Rectal smooth muscle tissue (tissue), 1 donor: ENCODE data around the gene ELN.
A peak's percentile ranks its signal among the peaks of the same experiment; 100 is the strongest.

ENCODE experiments used
- H3K27ac ChIP-seq: one replicate; pipeline ENCODE4 v1.7.0; 2013; ENCODE audit warnings: low read depth, low read length, inconsistent platforms
- H3K27me3 ChIP-seq: one replicate; pipeline ENCODE4 v1.7.0; 2013; ENCODE audit warnings: low read length; ENCODE audit not compliant: control insufficient read depth, insufficient read depth
- H3K36me3 ChIP-seq: one replicate; pipeline ENCODE4 v1.7.0; 2013; ENCODE audit warnings: low read length; ENCODE audit not compliant: control insufficient read depth, insufficient read depth
- H3K4me1 ChIP-seq: one replicate; pipeline ENCODE4 v1.7.0; 2013; ENCODE audit warnings: low read length; ENCODE audit not compliant: control insufficient read depth, insufficient read depth
- H3K4me3 ChIP-seq: one replicate; pipeline ENCODE4 v1.7.0; 2013; ENCODE audit warnings: low read length
- H3K9ac ChIP-seq: one replicate; pipeline ENCODE4 v1.7.0; 2013; ENCODE audit warnings: low read length

ELN gene

GRCh38 chr7:73991522-73992100, 36.4 kb upstream of the ELN start:
- Histone ChIP-seq H3K27ac (peak overlapping the region; percentile 38), H3K27me3 (no peaks in the 10 kb centered on the region), H3K9ac (no peak overlapping the region), H3K36me3 (no peaks in the 10 kb centered on the region), H3K4me1 (no peaks in the 10 kb centered on the region), H3K4me3 (no peak overlapping the region)

- H3K4me3 ChIP-seq, result no peak overlapping the region
- H3K36me3 ChIP-seq, result no peaks in the 10 kb centered on the region
- H3K27ac ChIP-seq, result peak overlapping the region; percentile 38
- no peaks in the 10 kb centered on the region for H3K27me3 ChIP-seq
- no peaks in the 10 kb centered on the region for H3K4me1 ChIP-seq
- no peak overlapping the region for H3K9ac ChIP-seq
Measured at GRCh38 chr7:73992101-73992562, 35.8 kb upstream of the ELN start.

GRCh38 chr7:73994023-73994422, 34.0 kb upstream of the ELN start:
- Histone ChIP-seq H3K4me1 (no peaks in the 10 kb centered on the region), H3K36me3 (no peaks in the 10 kb centered on the region), H3K27me3 (no peaks in the 10 kb centered on the region), H3K4me3 (no peak overlapping the region), H3K9ac (no peak overlapping the region), H3K27ac (no peak overlapping the region)

DNA sequence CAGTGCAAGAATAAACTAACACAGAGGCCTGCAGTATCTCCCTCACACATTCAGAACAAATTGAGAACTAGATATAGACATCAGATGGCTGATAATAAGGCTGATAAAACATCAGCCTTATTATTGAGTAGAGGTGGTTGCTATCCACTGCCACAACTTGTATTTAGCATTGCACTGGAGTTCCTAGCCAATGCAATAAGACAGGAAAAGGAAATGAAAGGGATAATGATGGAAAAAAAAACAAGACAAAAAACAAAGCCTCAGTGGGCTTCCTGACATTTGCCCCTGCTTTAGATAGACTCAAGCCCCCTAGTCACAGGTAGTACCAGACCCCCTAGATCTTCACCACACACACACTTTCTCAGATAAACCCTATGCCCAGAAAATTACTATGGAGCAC, 33.2 kb upstream of the ELN start:
- Histone ChIP-seq H3K27ac (no peak overlapping the region), H3K9ac (no peak overlapping the region), H3K4me1 (peaks cover under 1% of the 10 kb centered on the region), H3K27me3 (no peaks in the 10 kb centered on the region), H3K4me3 (no peak overlapping the region), H3K36me3 (no peaks in the 10 kb centered on the region)

DNA sequence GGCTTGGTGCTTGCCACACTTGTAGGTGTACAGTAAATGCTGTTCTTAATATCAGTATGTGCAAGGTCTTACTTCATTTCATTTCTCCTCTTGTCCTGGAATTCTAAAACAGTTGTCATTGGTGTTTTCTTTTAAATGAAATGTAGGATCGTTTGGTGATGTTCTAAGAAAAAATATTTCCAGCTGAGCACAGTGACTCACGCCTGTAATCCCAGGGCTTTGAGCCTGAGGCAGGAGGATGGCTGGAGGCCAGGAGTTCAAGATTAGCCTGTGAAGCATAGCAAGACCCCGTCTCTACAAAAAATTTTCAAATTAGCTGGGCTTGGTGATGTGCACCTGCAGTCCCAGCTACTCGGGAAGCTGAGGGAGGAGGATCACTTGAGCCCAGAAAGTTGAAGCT, 32.6 kb upstream of the ELN start:
- H3K4me3 ChIP-seq, result no peak overlapping the region
- no peak overlapping the region for H3K27ac ChIP-seq
- no peaks in the 10 kb centered on the region for H3K36me3 ChIP-seq

GRCh38 chr7:73995821-73996511, 32.0 kb upstream of the ELN start:
- Histone ChIP-seq H3K9ac (no peak overlapping the region), H3K4me3 (no peak overlapping the region), H3K4me1 (peaks cover 3% of the 10 kb centered on the region), H3K27me3 (no peaks in the 10 kb centered on the region), H3K36me3 (no peaks in the 10 kb centered on the region), H3K27ac (no peak overlapping the region)

More for the DNA sequence above, 32.6 kb upstream of the ELN start:
- H3K9ac ChIP-seq, result no peak overlapping the region
- H3K27me3 ChIP-seq, result no peaks in the 10 kb centered on the region
- H3K4me1 ChIP-seq, result peaks cover 3% of the 10 kb centered on the region

GRCh38 chr7:73997056-73997455, 30.9 kb upstream of the ELN start:
- H3K36me3 ChIP-seq, result no peaks in the 10 kb centered on the region
- no peaks in the 10 kb centered on the region for H3K27me3 ChIP-seq
- no peak overlapping the region for H3K9ac ChIP-seq
- H3K4me3 ChIP-seq, result no peak overlapping the region
- peaks cover 3% of the 10 kb centered on the region for H3K4me1 ChIP-seq
- no peak overlapping the region for H3K27ac ChIP-seq

- no peaks in the 10 kb centered on the region for H3K27me3 ChIP-seq
- H3K36me3 ChIP-seq, result no peaks in the 10 kb centered on the region
- H3K27ac ChIP-seq, result peak overlapping the region; percentile 59
- no peak overlapping the region for H3K9ac ChIP-seq
- no peak overlapping the region for H3K4me3 ChIP-seq
- peaks cover 3% of the 10 kb centered on the region for H3K4me1 ChIP-seq
Measured at GRCh38 chr7:73999664-74000435, 28.1 kb upstream of the ELN start.

DNA sequence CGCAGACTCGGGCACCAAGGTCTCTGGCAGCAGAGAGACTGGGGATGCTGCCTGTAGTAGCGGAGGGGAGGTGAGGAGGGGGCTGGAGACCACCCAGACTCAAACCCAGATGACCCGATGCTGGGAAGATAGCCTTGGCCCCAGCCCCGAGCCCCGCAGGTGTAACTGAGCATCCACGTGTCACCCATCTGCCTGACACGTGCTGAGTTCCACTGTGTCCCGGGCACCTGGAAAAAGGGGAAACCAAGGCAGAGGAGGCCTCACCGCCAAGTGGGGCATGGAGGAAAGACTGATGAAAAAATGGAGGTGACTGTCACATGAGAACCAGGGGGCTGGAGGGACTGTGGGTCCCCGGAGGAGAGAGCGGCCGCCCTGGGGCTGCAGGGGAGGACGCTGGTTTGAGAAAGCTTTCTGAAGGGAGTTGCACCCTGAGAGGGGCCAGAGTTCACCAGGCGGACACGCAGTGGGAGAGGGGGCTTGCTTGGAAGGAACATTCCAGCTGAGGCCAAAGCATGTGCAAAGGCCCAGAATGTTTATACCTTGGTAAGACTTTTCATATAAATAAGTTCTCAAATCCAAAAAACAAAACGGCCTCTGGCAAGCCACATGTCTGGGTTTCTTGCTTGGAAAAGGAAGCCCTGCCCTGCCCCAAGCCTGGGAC, 27.4 kb upstream of the ELN start:
- H3K27ac ChIP-seq, result no peak overlapping the region
- peaks cover 3% of the 10 kb centered on the region for H3K4me1 ChIP-seq
- H3K27me3 ChIP-seq, result no peaks in the 10 kb centered on the region

GRCh38 chr7:74001150-74001494, 26.9 kb upstream of the ELN start:
- peaks cover 3% of the 10 kb centered on the region for H3K4me1 ChIP-seq
- H3K9ac ChIP-seq, result no peak overlapping the region
- H3K36me3 ChIP-seq, result no peaks in the 10 kb centered on the region
- no peaks in the 10 kb centered on the region for H3K27me3 ChIP-seq
- no peak overlapping the region for H3K4me3 ChIP-seq
- no peak overlapping the region for H3K27ac ChIP-seq

More for the DNA sequence above, 27.4 kb upstream of the ELN start:
- Histone ChIP-seq H3K9ac (no peak overlapping the region), H3K36me3 (no peaks in the 10 kb centered on the region), H3K4me3 (no peak overlapping the region)

DNA sequence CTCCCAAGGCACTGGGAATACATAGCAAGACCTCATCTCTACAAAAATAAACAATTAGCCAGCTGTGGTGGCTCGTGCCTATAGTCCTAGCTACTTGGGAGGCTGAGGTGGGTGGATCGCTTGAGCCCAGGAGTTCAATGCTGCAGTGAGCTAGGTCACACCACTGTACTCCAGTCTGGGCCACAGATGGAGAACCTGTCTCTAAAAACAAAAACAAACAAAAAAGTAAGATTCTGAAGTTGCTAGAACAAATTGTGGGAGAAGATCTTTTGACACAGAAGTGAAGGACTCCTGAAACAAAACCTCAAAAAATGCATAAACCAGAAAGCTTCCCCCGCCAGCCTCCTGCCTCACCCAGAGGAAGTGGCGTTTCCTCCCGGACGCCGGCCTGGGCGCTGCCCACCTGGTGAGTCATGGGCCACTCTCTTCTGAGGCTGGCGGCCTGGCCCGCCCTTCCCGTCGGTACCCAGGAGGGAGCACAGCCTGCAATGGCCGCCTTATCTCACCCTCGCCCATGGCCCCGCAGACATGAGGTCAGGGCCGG, 25.4 kb upstream of the ELN start:
- H3K27me3 ChIP-seq, result no peaks in the 10 kb centered on the region
- no peak overlapping the region for H3K9ac ChIP-seq
- no peak overlapping the region for H3K27ac ChIP-seq
- no peaks in the 10 kb centered on the region for H3K36me3 ChIP-seq
- H3K4me1 ChIP-seq, result peaks cover 3% of the 10 kb centered on the region
- no peak overlapping the region for H3K4me3 ChIP-seq

DNA sequence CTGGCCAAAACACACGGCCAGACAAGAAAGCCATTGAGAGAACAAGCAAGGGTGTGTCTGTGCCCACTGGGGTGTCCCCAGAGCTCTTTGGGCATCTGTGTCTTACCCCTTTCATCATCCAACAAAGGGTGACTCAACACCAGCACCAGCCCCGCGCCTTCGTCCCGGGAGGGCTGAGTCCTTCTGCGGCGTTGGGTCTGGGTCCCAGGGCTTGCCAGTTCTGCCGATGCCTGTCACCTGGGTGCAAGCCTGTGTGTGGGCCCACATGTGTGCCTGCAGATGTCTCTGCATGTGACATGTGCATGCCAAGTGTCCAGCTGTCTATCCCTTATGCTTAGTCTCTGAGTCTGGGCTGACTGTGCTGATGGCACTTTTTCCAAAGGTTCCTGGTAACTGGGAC, 24.4 kb upstream of the ELN start:
- no peak overlapping the region for H3K9ac ChIP-seq
- H3K36me3 ChIP-seq, result no peaks in the 10 kb centered on the region
- no peak overlapping the region for H3K27ac ChIP-seq
- H3K4me1 ChIP-seq, result peaks cover 3% of the 10 kb centered on the region
- no peaks in the 10 kb centered on the region for H3K27me3 ChIP-seq
- H3K4me3 ChIP-seq, result no peak overlapping the region
